Cardiac fibroblast (primary cell): ENCODE measurements around the gene ZNHIT6.

Experiments
- DNase-seq, 2 donors: peaks; one replicate each; pipeline versions ENCODE4 v3.0.0 to v3.0.0-alpha.2; 2010; ENCODE audit warnings: low read depth in 2 of 2
- H3K4me3 ChIP-seq, 2 donors: replicated peaks in 1 of 2; 1 replicate in 1 of 2; 2 replicates in 1 of 2; pipeline ENCODE4 v1.5.1; 2011; ENCODE audit warnings: low read depth in 2 of 2, low read length in 2 of 2, mild to moderate bottlenecking in 2 of 2, moderate library complexity in 1 of 2
- TF ChIP-seq, protein P1 (sequence below): IDR thresholded peaks from one replicate; pipeline ENCODE4 v1.5.1; 2011; ENCODE audit warnings: low read depth, mild to moderate bottlenecking, low read length, inconsistent platforms

The ZNHIT6 gene

DNA sequence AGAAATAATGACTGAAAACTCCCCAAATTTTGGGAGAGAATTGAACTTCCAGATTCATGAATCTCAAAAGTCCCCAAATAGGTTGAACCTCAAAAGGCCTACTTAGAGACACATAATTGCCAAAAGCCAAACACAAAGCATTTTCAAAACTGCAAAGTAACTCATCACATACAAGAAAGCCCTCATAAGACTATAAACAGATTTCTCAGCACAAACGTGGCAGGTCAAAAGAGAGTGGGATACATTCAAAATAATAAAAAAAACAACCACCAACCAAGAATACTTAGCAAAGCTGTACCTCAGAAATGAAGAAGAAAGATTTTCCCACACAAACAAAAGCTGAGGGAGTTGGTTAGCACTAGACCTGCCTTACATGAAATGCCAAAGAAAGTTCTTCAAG, 69.8 kb downstream of the ZNHIT6 start:
- DNase-seq: no peak
- TF ChIP-seq, protein P1, sequence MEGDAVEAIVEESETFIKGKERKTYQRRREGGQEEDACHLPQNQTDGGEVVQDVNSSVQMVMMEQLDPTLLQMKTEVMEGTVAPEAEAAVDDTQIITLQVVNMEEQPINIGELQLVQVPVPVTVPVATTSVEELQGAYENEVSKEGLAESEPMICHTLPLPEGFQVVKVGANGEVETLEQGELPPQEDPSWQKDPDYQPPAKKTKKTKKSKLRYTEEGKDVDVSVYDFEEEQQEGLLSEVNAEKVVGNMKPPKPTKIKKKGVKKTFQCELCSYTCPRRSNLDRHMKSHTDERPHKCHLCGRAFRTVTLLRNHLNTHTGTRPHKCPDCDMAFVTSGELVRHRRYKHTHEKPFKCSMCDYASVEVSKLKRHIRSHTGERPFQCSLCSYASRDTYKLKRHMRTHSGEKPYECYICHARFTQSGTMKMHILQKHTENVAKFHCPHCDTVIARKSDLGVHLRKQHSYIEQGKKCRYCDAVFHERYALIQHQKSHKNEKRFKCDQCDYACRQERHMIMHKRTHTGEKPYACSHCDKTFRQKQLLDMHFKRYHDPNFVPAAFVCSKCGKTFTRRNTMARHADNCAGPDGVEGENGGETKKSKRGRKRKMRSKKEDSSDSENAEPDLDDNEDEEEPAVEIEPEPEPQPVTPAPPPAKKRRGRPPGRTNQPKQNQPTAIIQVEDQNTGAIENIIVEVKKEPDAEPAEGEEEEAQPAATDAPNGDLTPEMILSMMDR: no peak
- no peak overlapping the region for H3K4me3 ChIP-seq

DNA sequence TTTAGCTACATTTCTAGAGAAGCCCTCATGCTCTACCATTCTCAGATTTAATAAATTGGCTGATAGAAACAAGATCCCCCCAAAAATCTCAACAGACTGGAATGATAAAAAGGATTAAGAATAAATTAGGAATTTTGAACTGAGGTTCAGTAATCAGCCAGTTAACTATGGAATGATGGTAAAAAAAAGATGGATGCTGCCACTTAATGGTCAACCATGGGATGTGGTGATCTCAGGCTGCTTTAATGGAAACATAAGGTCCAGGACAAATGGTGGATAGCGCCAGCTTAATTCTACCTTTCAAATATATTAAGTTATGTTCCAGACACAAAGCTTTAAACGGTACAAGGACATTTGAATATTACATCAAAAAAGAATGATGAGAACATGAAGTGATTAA, 77.7 kb downstream of the ZNHIT6 start:
- H3K4me3 ChIP-seq: no peak overlapping the region
- TF ChIP-seq, protein P1: no peak
- peak in 1 of 2 donors; percentile 14 for DNase-seq

DNA sequence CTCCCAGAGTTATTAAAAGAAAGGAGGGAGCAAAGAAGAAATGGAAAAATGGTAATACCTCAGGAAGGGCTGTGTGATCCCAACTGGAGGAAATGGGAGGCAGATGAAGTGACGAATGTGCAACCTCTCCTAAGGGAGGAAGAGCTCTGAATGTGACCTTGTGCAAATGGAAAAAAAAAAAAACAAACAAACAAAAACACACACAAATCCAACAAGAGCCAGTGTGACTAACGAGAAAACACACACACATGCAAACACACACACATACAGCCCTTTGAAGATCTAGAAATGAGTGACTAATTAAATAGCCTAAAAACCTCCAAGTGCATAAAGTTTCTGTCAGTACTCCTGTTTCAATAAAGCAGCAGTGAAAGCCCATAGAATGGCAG, 78.7 kb downstream of the ZNHIT6 start:
- DNase-seq: peak in 1 of 2 donors; percentile 57
- TF ChIP-seq, protein P1: no peak
- peak overlapping the region in 1 of 2 donors; percentile 13 for H3K4me3 ChIP-seq

DNA sequence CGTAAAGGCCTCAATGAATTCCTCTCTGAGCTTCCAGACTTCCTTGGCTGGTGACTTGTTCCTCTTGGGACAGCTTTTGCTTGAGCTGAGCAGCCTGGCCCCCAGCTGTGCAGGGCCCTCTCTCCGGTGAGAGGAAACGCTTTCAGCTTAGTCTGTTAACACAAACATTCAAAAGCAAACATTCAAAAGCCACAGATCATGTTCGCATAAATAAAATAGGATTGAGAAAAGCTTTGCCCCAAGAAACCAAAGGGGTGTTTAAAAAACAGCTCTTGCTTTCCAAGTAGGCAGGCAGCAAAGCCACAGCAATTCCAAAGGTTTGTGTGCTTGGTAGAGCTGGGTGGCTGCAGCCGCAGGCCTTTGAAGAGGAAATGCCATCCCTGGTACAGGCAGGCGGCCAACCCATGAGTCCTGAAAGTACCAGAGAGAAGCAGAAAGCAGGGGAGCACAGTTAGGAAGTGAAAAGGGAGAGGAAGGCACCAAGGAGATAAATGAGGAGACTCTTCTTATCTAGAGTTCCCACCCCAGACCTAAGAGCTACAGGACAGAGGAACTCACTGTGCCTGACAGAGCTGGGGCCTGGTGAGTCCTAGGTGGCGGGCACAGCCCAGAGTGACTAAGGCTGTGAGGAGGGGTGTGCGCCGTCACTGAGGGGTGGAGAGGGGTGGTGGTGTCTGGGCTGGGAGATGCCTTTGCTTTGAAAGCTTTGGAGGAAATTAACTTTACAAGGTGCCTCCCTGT, 79.3 kb downstream of the ZNHIT6 start:
- DNase-seq: peak; percentile 87 to 93
- TF ChIP-seq, protein P1: no peak
- peak overlapping the region in 1 of 2 donors; percentile 13 for H3K4me3 ChIP-seq

DNA sequence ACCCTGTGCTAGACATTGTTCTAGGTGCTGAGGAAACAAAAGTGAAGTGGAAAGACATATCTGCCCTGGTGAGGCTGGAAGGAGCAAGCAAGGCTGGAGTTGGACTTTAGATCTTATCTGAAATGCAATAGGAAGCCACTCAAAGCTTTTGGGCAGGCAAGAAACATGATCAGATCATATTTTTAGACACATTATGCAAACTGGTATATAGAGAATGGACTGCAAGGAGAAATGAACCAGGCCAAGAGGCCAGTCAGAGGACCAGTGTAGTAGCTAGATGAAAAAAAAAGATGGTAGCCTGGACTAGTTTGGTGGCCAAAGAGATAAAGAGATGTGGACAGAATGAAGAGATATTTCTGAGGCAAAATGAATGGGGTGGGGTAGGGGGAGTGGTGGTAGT, 81.4 kb downstream of the ZNHIT6 start:
- H3K4me3 ChIP-seq: no peak overlapping the region
- no peak for DNase-seq
- TF ChIP-seq, protein P1: no peak

DNA sequence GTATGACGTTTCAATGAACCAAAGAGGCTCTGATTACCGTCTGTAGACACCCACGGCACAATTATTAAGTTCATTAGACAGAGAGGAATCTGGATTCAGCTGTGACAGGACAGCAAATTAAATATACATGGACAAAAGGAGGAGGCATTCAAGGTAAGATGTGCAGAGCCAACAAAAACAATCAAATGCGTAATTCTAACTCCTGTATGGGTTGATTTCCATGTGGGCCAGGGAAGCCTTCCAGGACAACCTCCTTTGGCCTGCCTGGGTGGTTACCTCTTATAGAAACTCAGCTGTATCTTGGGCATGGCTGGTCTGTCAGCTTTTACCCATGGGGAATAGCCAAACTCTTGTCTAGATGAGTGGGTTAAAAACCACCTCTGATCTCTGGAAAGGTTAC, 83.9 kb downstream of the ZNHIT6 start:
- DNase-seq: no peak
- TF ChIP-seq, protein P1: no peak
- H3K4me3 ChIP-seq: no peak overlapping the region

DNA sequence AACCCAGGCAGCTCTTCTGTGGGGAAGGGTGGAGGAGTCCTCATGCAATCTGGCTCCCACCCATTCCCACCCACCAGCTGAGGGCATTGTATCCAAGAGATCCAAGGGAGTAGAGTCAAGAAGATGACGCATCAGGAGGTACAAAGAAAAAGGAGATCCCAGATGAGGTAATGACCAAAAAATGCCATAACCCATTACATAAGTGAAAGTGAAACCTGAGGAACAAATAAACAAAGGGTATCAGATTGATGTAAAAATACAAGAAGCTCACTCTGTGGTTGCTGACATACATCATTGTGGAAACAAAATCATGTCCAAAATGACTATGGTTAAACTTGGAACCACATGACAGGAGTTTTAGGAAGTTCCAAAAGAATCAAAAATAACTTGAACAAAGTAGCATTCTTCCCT, 85.2 kb downstream of the ZNHIT6 start:
- H3K4me3 ChIP-seq: no peak overlapping the region
- DNase-seq: peak; percentile 36 to 95
- TF ChIP-seq, protein P1: no peak
